SK-N-SH treated with all-trans-retinoic acid at 6 μM for 48 hours (cell line): ENCODE results near the gene SRGAP1.

Experiments
- ARNTL ChIP-seq: fragments of 450-650 bp; formaldehyde crosslinking; IDR thresholded peaks from 2 replicates; pipeline ENCODE4 v1.5.0; 2020; ENCODE audit warnings: low read depth, mild to moderate bottlenecking, moderate library complexity, borderline replicate concordance
- CSDC2 ChIP-seq: fragments of 250-450 bp; sonication (Bioruptor Pico); IDR thresholded peaks from 2 replicates; pipeline ENCODE4 v1.5.0; 2020; ENCODE audit warnings: mild to moderate bottlenecking, moderate library complexity
- SNAI2 ChIP-seq: fragments of 250-450 bp; sonication (Bioruptor Pico); IDR thresholded peaks from 2 replicates; pipeline ENCODE4 v1.5.0; 2020; ENCODE audit warnings: mild to moderate bottlenecking, moderate library complexity
- ZFP30 ChIP-seq: fragments of 450-650 bp; formaldehyde crosslinking; IDR thresholded peaks from 2 replicates; pipeline ENCODE4 v1.5.0; 2022; ENCODE audit warnings: mild to moderate bottlenecking, moderate library complexity
- TF ChIP-seq, protein P1 (sequence below): fragments of 250-450 bp; sonication (Bioruptor Pico); IDR thresholded peaks from 2 replicates; pipeline ENCODE4 v1.8.0; 2020; ENCODE audit warnings: mild to moderate bottlenecking, moderate library complexity, borderline replicate concordance

DNA sequence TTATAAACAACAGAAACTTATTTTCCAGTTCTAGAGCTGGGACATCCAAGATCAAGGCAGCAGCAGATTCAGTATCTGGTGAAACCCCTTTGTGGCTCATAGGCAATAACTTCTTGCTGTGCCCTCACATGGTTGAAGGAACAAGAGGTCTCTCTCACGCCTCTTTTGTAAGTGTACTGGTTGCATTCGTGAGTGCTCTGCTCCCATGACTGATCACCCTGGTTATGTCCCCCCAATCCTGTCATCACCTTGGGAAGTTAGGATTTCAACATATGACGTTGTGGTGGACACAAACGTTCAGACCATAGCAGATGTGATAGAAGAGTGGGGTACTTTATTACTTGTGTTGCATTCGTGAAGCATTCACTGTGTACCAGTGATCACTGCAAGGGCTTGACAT is 184.0 kb downstream of the SRGAP1 start:
- TF ChIP-seq CSDC2, result no peak
- TF ChIP-seq SNAI2 (CRISPR knock-in tag), result no peak
- no peak for TF ChIP-seq ZFP30
- TF ChIP-seq, protein P1, sequence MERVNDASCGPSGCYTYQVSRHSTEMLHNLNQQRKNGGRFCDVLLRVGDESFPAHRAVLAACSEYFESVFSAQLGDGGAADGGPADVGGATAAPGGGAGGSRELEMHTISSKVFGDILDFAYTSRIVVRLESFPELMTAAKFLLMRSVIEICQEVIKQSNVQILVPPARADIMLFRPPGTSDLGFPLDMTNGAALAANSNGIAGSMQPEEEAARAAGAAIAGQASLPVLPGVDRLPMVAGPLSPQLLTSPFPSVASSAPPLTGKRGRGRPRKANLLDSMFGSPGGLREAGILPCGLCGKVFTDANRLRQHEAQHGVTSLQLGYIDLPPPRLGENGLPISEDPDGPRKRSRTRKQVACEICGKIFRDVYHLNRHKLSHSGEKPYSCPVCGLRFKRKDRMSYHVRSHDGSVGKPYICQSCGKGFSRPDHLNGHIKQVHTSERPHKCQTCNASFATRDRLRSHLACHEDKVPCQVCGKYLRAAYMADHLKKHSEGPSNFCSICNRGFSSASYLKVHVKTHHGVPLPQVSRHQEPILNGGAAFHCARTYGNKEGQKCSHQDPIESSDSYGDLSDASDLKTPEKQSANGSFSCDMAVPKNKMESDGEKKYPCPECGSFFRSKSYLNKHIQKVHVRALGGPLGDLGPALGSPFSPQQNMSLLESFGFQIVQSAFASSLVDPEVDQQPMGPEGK (CRISPR knock-in tag), result no peak
- no peak for TF ChIP-seq ARNTL (CRISPR knock-in tag)
